GM10266 (cell line): ENCODE results near the gene METTL9.
A peak's percentile ranks its signal among the peaks of the same experiment; 100 is the strongest.

ENCODE experiments used
- DNase-seq: peaks from one replicate; pipeline ENCODE4 v3.0.0; 2012; ENCODE audit errors: extremely low spot score
- TF ChIP-seq, protein P1 (sequence below): IDR thresholded peaks from 2 replicates; pipeline ENCODE4 v1.5.1; 2012; ENCODE audit warnings: mild to moderate bottlenecking, low read depth; ENCODE audit not compliant: control insufficient read depth, insufficient read depth; ENCODE audit errors: missing control alignments

The METTL9 gene

GRCh38 chr16:21650521-21650920, 51.1 kb downstream of the METTL9 start:
- no peak for DNase-seq
- TF ChIP-seq, protein P1, sequence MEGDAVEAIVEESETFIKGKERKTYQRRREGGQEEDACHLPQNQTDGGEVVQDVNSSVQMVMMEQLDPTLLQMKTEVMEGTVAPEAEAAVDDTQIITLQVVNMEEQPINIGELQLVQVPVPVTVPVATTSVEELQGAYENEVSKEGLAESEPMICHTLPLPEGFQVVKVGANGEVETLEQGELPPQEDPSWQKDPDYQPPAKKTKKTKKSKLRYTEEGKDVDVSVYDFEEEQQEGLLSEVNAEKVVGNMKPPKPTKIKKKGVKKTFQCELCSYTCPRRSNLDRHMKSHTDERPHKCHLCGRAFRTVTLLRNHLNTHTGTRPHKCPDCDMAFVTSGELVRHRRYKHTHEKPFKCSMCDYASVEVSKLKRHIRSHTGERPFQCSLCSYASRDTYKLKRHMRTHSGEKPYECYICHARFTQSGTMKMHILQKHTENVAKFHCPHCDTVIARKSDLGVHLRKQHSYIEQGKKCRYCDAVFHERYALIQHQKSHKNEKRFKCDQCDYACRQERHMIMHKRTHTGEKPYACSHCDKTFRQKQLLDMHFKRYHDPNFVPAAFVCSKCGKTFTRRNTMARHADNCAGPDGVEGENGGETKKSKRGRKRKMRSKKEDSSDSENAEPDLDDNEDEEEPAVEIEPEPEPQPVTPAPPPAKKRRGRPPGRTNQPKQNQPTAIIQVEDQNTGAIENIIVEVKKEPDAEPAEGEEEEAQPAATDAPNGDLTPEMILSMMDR: no peak

DNA sequence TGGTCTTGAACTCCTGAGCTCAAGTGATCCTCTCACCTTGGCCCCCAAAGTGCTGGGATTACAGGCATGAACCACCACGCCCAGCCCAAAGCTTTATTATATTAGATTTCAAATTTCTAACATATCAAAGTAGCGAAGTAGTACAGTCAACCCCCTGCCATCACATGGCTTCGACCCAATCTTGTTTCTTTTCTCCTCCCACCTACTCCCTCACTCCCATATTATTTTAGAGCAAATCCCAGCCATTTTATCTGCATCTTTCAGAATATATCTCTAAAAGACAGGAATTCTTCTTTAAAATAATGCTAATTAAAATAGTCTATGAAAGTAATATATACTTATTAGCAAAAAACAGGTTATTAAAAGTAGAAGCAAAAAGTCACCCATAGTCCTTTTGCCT, 52.1 kb downstream of the METTL9 start:
- no peak for DNase-seq
- TF ChIP-seq, protein P1: no peak

DNA sequence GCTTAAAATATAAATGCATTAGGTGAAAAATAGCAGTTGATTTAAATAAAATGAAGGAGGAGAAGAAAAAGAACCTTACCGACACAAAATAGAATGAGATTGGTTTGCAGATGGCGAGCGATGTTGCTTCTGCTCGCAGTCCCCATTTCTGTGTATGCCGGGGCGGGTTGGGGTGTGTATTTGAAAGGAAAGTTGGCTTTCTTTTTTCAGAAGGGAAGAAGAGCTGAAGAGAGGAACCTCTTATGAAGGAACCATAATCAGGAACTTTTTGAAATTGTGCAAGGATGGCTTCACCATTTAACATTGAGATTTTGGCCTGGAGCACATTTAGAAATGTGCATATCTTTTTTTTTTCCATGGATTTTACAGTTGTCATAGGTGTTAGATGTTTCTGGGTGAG, 53.1 kb downstream of the METTL9 start, which contains the start of gene IGSF6:
Gene IGSF6, minus strand, starts transcription at position 156 of the 400 bp plus-strand sequence. Its CDS starts 10 bp downstream, at position 146.
- TF ChIP-seq, protein P1: no peak
- no peak for DNase-seq

DNA sequence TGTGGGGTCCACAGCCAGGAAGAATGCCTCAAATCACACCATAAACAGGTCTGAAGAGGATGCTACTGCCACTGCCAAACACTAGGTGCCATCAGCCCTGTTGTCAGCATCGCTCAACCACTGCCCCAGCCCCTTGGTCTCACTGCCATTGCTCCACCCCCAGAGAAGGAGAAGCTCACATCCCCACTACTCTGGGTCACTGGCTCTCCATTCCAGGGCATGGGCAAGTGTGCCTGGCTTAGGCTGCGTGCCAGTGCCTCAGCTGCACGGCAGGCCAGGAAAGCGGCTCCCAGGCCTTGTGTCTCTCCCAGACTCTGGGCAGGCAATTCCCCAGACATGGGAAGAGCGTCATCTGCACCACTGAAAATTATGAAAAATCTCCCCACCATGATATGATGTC, 54.2 kb downstream of the METTL9 start:
- DNase-seq: no peak
- TF ChIP-seq, protein P1: no peak

DNA sequence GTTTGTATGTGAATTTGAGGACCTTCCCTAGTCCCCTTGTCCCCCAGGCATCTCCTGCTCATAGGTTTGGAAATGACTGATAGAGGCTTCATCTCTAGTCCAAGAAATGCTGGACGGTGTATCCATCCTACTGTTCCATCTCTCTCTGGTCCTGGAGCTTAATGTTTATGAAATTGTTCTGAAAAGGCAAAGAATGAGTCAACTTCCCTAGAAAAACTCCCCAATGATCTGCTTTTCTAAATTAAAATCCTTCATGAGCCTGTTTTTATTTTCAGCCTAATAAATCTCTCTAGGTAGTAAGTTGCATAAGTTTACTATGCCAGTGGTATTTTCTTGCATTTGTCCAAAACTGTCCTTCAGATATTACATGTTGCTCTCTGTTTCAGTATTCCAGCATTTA, 55.1 kb downstream of the METTL9 start:
- no peak for DNase-seq
- TF ChIP-seq, protein P1: no peak

DNA sequence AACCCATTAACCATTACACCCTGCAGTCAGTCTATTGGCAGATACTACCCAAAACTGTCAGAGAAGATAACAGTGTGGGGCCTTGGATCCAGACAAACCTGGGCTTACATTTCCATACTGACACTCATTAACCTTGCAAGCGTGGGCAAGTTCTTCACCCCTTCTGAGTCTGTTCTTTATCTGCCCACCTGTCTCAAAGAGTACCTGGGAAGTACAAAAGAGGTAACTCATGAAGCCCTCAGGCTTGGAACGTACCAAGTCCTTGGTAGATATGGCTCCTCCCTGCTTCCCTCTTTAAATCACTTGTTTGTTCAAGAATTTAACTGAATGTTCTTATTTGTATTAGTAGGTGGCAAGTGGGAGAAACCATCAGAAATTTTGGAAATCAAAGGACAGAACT, 55.5 kb downstream of the METTL9 start:
- DNase-seq: no peak
- TF ChIP-seq, protein P1: no peak

- DNase-seq: peak; percentile 61
- TF ChIP-seq, protein P1: peak; percentile 72
Measured at GRCh38 chr16:21656795-21657768, 57.7 kb downstream of the METTL9 start.
